HG03460 (cell line): ENCODE data around the gene KDM4C.
"Not testable (repeated sequence)": the region's sequence is repeated elsewhere in the genome, so short reads cannot be mapped to it uniquely, and the experiment has no call there.

Source experiments
- ATAC-seq: cut with Tn5 transposase; IDR thresholded peaks from one replicate; pipeline ENCODE4 v1.9.1; 2021; ENCODE audit not compliant: unreplicated experiment

The KDM4C gene

DNA sequence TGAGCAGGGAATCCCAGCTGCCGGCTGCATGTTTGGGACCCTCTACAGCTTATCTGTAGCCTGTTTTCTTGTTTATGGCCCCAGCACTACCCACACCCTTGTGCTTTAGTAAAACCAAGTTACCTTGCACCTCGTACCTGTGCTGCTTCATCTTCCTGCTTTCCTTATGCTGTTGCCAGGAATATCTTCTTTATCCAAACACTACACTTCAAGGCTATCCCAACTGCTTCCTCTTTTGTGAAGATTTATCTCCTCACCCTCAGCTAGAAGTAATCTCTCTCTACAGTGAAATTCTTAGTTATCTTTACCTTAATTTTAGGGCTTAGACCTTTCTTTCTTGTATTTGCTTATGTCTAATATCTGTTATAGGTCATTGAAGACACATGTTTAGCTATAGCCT is 171.1 kb downstream of the KDM4C start:
- ATAC-seq: no peak

DNA sequence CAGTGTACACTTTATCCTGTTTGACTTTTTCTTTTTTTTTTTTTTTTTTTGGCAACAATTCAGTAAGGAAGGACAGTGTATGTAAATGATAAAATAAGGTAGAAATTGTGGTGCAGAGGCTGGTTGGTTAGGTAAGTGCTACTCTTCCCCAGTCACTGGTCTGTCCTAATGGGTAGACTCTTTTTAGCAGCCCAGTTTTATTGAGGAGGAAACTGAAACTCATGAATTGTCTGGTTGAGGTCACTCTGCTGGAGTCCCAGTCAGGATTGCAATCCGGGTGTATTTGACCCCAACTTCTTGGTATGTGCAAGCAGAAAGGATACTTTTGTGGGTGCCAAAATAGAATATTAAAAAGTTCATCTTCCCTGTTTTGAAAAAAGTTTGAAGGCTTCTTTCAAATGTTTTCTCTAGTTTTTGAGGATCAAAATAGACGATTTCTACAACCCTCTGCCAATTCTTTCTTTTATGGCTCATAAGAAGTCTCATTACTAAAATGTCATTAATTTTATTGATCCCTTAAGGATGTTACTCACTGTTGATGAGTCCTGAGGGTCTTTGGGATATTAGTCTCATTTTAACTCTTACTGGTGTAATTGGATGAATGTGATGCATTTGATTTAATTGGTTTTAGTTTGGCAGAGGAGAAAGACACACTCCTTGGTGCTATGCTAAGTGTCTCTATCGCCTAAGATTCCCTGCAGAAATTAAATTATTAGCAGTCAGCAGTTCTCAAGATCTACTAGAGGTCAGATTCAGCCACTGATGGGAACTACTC is 171.9 kb downstream of the KDM4C start:
- ATAC-seq: no peak

DNA sequence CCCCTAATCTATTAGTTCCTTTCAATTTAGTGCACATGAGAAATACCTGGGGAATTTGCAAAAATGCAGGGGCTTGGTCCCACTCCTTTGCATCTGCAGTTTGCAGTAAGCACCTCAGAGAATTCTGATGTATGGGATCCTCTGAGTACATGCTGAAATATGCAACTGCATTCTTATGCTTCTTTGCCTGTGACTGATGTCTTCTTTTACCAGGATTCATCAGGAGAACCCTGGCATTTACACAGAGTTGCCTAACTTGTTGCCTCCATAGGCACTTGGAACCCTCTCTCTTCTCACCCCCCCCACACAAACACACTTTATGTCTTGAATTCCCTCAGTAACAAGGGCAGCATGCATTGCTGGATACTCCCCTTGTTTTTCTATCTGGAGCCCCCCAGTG is 173.1 kb downstream of the KDM4C start:
- no peak for ATAC-seq

DNA sequence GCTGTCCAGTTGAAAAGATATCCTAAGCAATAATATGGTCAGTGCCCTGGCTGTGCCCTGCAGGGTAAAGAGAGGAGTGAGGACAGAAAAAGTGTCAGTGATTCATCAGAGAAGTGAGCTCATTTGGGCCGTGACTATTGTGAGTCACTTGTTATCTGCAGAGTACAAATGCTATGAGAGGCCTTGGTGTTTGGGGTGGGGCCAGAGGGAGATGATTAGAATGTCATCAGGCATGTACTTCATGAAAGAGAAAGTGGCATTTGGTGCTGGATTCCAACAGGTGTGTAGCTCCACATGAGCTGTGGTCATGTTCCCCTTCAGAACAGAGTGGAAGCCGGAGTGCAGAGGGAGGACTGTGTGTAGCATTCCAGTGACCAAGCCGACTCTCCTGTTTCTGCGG is 174.1 kb downstream of the KDM4C start:
- ATAC-seq: peak; percentile 66

GRCh38 chr9:6936103-6936502 is 178.3 kb downstream of the KDM4C start:
- no peak for ATAC-seq

- ATAC-seq: no peak
Measured at GRCh38 chr9:6937209-6937608, 179.4 kb downstream of the KDM4C start.

DNA sequence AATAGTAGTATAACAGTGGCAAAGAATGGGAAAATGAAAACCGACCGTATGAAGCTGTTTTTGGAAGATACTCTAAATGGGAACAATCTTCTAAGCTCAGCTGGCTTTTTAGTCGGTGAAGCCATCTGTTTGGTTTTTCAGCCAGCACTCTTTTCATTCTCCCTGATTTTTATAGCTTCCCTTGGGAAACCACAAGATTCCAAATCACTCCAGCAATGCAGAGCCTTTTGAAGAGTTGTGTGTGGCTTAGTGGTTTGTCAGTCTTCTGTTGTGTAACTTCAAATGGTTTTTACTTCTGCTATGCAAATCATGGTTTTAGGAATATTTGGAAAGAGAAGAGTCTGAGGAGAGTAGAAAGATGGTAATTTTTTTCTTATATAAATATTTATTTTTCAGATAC is 180.7 kb downstream of the KDM4C start:
- no peak for ATAC-seq

GRCh38 chr9:6938873-6939272 is 181.1 kb downstream of the KDM4C start:
- no peak for ATAC-seq

- no peak for ATAC-seq
Measured at GRCh38 chr9:6941501-6941900, 183.7 kb downstream of the KDM4C start.

DNA sequence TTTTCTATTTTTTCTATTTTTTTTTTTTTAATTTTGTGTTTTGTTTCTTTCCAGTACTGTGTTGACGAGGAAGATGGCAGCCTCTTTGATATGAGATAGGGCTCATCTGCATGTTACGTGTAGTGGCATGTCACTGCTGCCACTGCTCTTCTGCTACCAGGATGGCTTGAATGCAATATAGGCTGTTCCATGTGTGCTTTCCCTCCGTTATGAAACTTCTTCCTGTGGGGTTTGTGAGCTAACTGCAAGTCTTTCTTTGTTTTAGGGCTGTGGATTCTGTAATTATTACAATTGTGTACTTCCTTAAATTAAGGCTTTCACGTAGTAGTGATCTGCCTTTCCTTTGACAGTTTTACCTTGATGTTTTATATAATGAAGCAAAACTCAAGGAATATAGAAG is 184.6 kb downstream of the KDM4C start:
- ATAC-seq: no peak

DNA sequence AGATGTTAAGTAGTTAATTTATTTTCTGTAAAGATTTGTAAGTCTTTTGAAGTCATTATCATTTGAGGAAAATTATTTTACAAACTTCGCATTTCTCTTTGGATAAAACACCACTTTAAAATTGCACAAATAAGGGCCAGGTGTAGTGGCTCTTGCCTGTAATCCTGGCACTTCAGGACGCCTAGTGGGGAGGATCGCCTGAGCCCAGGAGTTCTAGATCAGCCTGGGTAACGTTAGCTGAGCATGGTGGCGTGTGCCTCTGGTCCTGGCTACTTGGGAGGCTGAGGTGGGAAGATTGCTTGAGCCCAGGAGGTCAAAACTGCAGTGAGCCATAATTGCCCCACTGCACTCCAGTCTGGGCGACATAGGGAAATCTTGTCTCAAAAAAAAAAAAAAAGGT is 185.5 kb downstream of the KDM4C start:
- ATAC-seq: no peak

GRCh38 chr9:6944093-6944551 is 186.3 kb downstream of the KDM4C start:
- no peak for ATAC-seq

- ATAC-seq: no peak
Measured at GRCh38 chr9:6944896-6945295, 187.1 kb downstream of the KDM4C start.

GRCh38 chr9:6945816-6946215 is 188.0 kb downstream of the KDM4C start:
- no peak for ATAC-seq

- no peak for ATAC-seq
Measured at GRCh38 chr9:6946583-6947166, 188.9 kb downstream of the KDM4C start.

DNA sequence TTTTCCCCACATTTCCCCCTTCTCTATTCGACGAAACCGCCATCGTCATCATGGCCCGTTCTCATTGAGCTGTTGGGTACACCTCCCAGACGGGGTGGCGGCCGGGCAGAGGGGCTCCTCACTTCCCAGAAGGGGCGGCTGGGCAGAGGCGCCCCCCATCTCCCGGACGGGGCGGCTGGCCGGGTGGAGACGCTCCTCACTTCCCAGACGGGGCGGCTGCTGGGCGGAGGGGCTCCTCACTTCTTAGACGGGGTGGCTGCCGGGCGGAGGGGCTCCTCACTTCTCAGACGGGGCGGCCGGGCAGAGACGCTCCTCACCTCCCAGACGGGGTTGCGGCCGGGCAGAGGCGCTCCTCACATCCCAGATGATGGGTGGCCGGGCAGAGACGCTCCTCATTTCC is 191.1 kb downstream of the KDM4C start:
- ATAC-seq: not testable (repeated sequence)

DNA sequence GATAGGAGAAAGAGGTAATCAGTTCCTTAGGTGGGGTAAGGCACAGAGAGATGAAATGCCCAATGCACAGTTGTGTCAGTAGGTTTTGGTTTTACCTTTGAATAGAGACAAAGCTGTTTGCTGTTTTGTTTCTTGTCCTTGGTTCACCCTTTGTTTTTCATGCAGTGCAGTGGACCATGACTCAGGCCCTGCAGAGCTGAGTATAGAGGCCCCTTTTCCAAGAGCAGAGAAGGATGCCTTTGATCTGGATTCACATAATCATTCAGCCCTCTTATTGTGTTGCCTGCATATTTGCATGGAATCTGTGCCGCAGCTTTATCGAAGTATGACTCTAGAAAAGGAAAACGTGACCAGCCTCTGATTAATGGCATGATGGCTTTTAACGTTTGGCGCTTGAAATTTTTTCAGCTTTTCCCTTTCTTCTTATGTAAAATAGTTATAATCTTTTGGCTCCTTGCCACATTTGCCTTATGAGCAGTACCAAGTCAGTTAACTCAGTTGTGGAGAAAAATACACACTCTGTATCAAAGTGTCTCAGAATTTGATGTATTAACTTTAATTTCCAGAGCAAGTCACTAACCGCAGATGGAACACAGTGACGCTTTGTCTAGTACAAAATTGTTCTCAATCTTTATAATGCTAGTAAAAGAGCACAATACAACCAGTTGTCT is 197.6 kb downstream of the KDM4C start:
- peak; percentile 64 for ATAC-seq

DNA sequence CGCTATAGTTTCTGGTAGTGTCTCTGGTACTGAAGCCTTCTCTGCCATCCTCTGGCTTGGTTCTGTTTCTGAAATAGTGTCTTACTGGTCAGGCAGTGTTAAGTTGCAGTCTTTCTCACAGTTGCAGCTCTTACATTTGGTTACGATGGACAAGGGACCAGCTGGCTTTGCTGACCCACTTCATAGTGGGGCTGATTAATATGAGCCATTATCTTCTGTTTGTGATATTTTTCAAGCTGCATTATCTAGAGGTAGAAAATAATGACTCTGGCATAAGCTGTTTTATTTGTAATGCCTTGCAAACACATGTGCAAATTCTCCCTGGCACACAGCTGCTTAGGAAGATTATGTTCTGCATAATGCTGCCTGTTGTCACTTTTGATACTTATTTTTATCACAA is 199.1 kb downstream of the KDM4C start:
- no peak for ATAC-seq

- ATAC-seq: no peak
Measured at GRCh38 chr9:6959270-6960000, 201.7 kb downstream of the KDM4C start.

DNA sequence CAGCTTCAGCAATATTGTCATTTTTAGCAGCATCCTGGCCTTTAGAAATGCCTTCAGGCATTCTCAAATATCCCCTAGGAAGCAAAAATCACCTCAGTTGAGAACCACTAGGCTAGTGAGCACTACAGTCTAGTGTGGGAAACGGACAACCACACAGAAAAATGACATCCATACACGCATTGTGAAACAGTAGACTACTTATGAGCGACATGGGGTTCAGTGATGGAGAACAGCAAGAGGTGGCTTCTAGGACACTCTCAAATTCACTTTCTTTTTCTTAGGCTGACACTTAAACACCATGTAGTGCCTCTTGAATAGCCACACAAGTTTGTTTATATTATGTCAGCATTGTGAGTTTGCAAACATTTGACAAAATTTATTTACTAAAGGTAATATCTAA is 203.0 kb downstream of the KDM4C start:
- peak; percentile 89 for ATAC-seq

- ATAC-seq: no peak
Measured at GRCh38 chr9:6961845-6962522, 204.2 kb downstream of the KDM4C start.
